Measurements from ENCODE around the gene CERS2.
"Not testable (repeated sequence)": the region's sequence is repeated elsewhere in the genome, so short reads cannot be mapped to it uniquely, and the experiment has no call there.

Gene CERS2

GRCh38 chr1:150969626-150970025 is 5.0 kb downstream of the CERS2 start:
- DNase-seq (ENCODE audit: low spot score), result no peak

- no peak for DNase-seq (ENCODE audit: low spot score)
Observed at GRCh38 chr1:150968491-150968890, 6.1 kb downstream of the CERS2 start.

DNA sequence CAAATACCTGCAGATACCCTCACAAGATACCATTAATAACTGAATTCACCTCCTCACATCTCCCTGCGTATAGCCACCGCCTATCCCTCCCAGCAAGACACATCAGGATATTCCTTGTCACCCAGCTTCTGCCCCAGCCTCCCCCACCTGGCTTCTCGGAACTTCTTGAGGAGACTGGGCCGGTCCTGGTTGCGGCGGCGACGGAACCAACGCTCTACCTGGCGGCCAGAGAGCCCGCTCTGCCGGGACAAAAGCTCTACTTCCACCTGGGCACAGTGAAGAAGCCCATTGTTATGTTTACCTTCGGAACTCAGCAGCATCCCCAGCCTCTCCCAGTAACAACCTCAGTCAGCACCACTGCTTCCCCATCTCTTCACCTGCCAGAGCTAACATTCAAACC is 6.7 kb downstream of the CERS2 start:
- no peak for DNase-seq (ENCODE audit: low spot score)

DNA sequence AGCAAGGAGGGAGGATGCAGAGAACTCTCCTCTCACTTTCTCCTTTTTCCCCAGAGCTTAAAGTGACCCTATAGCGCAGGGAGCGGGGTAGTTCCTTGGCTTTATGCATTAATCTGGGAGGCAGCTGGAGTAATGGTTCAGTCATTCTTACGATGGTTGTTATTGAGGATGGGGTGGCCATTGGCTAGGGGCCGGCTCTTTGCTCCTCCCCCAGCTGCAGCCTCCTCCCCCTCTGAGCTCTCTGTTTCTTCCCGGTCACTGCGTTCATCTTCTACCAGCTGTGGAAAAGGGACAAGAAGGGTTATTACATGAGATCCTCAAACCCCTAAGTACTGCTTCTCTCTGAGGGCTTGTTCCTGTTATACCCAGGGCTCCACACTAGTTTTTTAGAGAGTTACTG is 8.6 kb downstream of the CERS2 start:
- DNase-seq (ENCODE audit: low spot score), result no peak

DNA sequence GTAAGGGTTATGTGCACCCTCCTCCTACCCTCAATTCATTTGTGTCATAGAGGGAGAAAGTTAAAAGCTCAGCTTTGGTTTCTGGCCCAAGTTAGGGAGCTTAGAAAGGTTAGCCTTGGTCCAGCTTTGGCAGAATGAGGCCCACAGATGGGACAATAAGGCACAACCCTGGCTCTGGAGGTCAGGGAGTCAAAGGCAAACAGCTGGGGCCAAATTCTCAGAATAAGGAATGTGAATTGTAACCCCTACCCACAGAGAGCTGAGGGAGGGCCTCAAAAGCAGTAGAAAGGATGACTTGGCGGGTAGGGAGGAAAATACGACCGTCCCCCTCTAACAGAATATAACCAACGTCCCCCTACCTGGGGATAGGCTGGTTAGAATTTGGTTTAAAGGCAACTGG is 9.0 kb downstream of the CERS2 start:
- no peak for DNase-seq (ENCODE audit: low spot score)

GRCh38 chr1:150964164-150964489 is 10.5 kb downstream of the CERS2 start:
- DNase-seq (ENCODE audit: low spot score), result no peak

- DNase-seq (ENCODE audit: low spot score), result no peak
Observed at GRCh38 chr1:150963321-150964163, 11.1 kb downstream of the CERS2 start.

GRCh38 chr1:150961756-150962155 is 12.9 kb downstream of the CERS2 start:
- no peak for DNase-seq (ENCODE audit: low spot score)

DNA sequence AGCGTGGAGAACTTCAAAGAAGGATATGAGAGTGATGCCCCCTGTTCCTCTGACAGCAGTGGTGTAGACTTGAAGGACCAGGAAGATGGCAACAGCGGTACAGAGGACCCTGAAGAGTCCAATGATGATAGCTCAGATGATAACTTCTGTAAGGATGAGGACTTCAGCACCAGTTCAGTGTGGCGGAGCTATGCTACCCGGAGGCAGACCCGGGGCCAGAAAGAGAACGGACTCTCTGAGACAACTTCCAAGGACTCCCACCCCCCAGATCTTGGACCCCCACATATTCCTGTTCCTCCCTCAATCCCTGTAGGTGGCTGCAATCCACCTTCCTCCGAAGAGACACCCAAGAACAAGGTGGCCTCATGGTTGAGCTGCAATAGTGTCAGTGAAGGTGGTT is 14.0 kb downstream of the CERS2 start:
- DNase-seq (ENCODE audit: low spot score), result no peak

DNA sequence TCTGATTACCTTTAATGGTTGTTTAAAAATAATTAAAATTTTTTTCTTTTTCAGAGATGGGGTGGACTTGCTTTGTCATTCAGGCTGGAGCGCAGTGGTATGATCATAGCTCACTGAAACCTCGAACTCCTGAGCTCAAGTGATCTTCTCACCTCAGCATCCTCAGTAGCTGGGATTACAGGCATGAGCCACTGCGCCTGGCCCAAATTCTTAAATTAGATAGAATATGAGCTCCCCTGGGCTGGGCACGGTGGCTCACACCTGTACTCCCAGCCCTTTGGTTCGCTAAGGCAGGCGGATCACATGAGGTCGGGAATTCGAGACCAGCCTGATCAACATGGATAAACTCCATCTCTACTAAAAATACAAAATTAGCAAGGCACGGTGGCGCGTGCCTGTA is 17.0 kb downstream of the CERS2 start:
- DNase-seq (ENCODE audit: low spot score), result no peak

DNA sequence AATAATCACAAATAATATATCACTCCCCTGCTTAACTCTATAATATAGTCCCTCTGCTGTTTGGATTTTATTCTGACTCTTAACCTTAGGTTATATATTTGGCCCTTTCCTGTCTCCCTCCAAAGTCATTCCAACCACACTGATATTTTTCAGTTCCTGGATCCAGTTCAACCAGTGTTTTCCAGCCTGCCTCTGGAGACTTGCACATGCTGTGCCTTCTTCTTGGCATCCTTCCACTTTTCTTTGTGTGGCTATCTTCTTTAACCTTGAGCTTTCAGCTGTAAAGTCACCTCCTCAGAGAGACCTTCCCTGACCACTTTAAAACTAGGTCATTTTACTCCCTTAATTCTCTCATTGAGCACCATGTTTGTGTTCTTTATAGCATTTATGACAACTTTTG is 19.4 kb downstream of the CERS2 start:
- DNase-seq (ENCODE audit: low spot score), result no peak

GRCh38 chr1:150954708-150955107 is 19.9 kb downstream of the CERS2 start:
- no peak for DNase-seq (ENCODE audit: low spot score)

GRCh38 chr1:150944856-150945255 is 29.8 kb downstream of the CERS2 start:
- DNase-seq (ENCODE audit: low spot score), result no peak

DNA sequence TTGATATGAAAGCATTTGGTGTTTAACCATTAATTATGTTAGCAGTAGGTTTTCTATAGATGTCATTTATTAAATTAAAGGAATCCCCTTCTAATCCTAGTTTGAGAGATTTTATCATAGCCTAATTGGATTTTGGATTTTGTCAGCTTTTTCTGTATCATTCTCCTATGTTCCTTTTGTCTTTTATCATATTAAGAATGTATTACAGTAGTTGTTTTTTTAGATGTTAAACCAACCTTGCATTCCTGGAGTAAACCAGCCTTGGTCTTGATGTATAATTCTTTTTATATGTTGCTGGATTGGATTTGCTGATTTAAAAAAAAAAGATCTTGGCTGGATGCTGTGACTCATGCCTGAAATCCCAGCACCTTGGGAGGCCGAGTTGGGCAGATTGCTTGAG is 42.9 kb downstream of the CERS2 start:
- no peak for DNase-seq (ENCODE audit: low spot score)

DNA sequence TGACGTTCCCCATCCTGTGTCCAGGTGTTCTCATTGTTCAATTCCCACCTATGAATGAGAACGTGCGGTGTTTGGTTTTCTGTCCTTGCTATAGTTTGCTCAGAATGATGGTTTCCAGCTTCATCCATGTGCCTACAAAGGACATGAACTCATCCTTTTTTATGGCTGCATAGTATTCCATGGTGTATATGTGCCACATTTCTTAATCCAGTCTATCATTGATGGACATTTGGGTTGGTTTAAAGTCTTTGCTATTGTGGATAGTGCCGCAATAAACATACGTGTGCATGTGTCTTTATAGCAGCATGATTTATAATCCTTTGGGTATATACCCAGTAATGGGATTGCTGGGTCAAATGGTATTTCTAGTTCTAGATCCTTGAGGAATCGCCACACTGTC is 45.9 kb downstream of the CERS2 start:
- not testable (repeated sequence) for DNase-seq (ENCODE audit: low spot score)

DNA sequence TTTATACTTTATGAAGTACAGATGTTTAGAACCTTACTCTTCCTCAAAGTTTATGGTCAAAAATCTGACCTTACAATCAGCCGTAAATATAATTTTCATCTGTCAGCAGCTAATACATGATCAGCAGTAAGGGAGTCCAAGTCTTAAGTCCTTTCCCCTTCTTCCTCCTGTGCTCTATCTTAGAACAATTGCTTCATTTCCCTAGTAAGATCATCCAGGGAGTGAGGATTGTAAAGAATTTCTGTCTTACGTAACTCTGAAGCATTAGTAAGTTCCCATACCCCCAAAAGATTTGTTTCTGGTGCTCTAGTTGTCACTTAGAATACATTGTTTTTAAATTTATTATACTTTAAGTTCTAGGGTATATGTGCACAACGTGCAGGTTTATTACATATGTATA is 46.3 kb downstream of the CERS2 start:
- DNase-seq (ENCODE audit: low spot score), result no peak

- DNase-seq (ENCODE audit: low spot score), result no peak
Observed at GRCh38 chr1:150927624-150928023, 47.0 kb downstream of the CERS2 start.

- DNase-seq (ENCODE audit: low spot score), result peak; percentile 95
Observed at GRCh38 chr1:150926097-150926741, 48.4 kb downstream of the CERS2 start, which contains the start of gene SETDB1. TSS of gene SETDB1 (plus strand) at chr1:150926363. CDS start at chr1:150927715, 1,352 bp downstream.

DNA sequence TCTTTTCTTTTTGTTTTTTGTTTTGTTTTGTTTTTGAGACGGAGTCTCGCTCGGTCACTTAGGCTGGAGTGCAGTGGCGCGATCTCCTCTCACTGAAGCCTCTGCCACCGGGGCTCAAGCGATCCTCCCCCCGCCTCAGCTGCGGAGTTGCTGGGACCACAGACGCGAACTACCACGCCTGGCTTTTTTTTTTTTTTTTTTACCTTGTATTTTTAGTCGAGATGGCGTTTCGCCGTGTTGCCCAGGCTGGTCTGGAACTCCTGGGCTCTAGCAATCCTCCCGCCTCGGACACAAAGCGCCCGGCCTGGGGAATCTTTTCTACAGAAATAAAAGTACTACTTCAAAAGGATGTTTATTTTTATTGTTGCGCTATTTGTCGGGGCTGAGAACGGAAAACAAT is 49.6 kb downstream of the CERS2 start:
- no peak for DNase-seq (ENCODE audit: low spot score)

GRCh38 chr1:150922519-150922975 is 52.1 kb downstream of the CERS2 start:
- peak; percentile 68 for DNase-seq (ENCODE audit: low spot score)

DNA sequence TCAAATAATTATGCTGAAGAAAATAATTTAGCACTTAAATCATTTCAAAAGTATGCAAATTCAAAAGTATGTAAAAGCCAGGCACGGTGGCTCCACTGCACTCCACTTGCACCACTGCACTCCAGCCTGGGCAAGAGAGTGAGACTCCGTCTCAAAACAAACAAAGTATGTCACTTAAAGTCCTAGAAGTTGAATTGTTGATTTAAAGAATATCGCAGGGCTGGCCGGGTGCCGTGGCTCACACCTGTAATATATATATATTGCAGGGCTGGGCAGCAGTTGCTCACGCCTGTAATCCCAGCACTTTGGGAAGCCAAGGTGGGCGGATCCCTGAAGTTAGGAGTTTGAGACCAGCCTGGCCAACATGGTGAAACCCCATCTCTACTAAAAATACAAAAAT is 57.2 kb downstream of the CERS2 start:
- DNase-seq (ENCODE audit: low spot score), result no peak
